ENCODE data around the gene PXDC1. TPM values are rescaled to one million over a fixed set of nuclear protein-coding genes. Genes with fewer than 3 reads are reported as not detected.
"Not testable (repeated sequence)": the region's sequence is repeated elsewhere in the genome, so short reads cannot be mapped to it uniquely, and the experiment has no call there.

PXDC1 gene
- total RNA-seq, 1 donor, result 39.4 TPM

GRCh38 chr6:3754776-3755175 is 3.3 kb upstream of the PXDC1 start:
- TF ChIP-seq CTCF (IDR thresholded peaks at IDR 0.05; ENCODE audit: insufficient read depth, low read length), result no peak
- DNase-seq (ENCODE audit: low read depth), result no peak

GRCh38 chr6:3754032-3754725 is 2.7 kb upstream of the PXDC1 start:
- not testable (repeated sequence) for DNase-seq (ENCODE audit: low read depth); H3K4me3 ChIP-seq (ENCODE audit: low read depth, low read length)

More at GRCh38 chr6:3754776-3755175, 3.3 kb upstream of the PXDC1 start:
- H3K4me3 ChIP-seq (ENCODE audit: low read depth, low read length), result no peak overlapping the region

GRCh38 chr6:3753228-3753835 is 1.8 kb upstream of the PXDC1 start:
- TF ChIP-seq CTCF (IDR thresholded peaks at IDR 0.05; ENCODE audit: insufficient read depth, low read length), result no peak
- H3K4me3 ChIP-seq (ENCODE audit: low read depth, low read length), result no peak overlapping the region
- DNase-seq (ENCODE audit: low read depth), result no peak

GRCh38 chr6:3752531-3753227 is 1.2 kb upstream of the PXDC1 start:
- TF ChIP-seq CTCF (IDR thresholded peaks at IDR 0.05; ENCODE audit: insufficient read depth, low read length), result no peak
- peak overlapping the region; percentile 75 for H3K4me3 ChIP-seq (ENCODE audit: low read depth, low read length)
- DNase-seq (ENCODE audit: low read depth), result no peak

GRCh38 chr6:3751730-3752530 is 417 bp upstream of the PXDC1 start:
- H3K4me3 ChIP-seq (ENCODE audit: low read depth, low read length), result peak overlapping the region; percentile 75
- peak; percentile 92 for DNase-seq (ENCODE audit: low read depth)
- TF ChIP-seq CTCF (IDR thresholded peaks at IDR 0.05; ENCODE audit: insufficient read depth, low read length), result peak; percentile 51

GRCh38 chr6:3750317-3751076 is 1.0 kb downstream of the PXDC1 start:
- TF ChIP-seq CTCF (IDR thresholded peaks at IDR 0.05; ENCODE audit: insufficient read depth, low read length), result no peak
- peak; percentile 78 for DNase-seq (ENCODE audit: low read depth)
- peak overlapping the region; percentile 75 for H3K4me3 ChIP-seq (ENCODE audit: low read depth, low read length)
